Measurements from ENCODE around the gene ACO2. TPM values are rescaled to one million over a fixed set of nuclear protein-coding genes. Genes with fewer than 3 reads are reported as not detected.
"Not testable (repeated sequence)": the region's sequence is repeated elsewhere in the genome, so short reads cannot be mapped to it uniquely, and the experiment has no call there.

Gene ACO2
- total RNA-seq, 1 donor from 2014 or later, result 78.6 TPM

GRCh38 chr22:41555325-41555982 is 86.5 kb downstream of the ACO2 start:
- H3K27me3 ChIP-seq, result no peaks in the 10 kb centered on the region
- no peaks in the 10 kb centered on the region for H3K36me3 ChIP-seq
- no peak for DNase-seq (ENCODE audit: extremely low spot score in 2 of 2)
- TF ChIP-seq POLR2A (IDR thresholded peaks at IDR 0.05), result no peak
- TF ChIP-seq, protein P1, sequence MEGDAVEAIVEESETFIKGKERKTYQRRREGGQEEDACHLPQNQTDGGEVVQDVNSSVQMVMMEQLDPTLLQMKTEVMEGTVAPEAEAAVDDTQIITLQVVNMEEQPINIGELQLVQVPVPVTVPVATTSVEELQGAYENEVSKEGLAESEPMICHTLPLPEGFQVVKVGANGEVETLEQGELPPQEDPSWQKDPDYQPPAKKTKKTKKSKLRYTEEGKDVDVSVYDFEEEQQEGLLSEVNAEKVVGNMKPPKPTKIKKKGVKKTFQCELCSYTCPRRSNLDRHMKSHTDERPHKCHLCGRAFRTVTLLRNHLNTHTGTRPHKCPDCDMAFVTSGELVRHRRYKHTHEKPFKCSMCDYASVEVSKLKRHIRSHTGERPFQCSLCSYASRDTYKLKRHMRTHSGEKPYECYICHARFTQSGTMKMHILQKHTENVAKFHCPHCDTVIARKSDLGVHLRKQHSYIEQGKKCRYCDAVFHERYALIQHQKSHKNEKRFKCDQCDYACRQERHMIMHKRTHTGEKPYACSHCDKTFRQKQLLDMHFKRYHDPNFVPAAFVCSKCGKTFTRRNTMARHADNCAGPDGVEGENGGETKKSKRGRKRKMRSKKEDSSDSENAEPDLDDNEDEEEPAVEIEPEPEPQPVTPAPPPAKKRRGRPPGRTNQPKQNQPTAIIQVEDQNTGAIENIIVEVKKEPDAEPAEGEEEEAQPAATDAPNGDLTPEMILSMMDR (IDR thresholded peaks at IDR 0.05), result no peak
- no peak for TF ChIP-seq POLR2AphosphoS5 (IDR thresholded peaks at IDR 0.05; ENCODE audit: insufficient read depth in 1 of 2, low read depth in 1 of 2)
- H3K27ac ChIP-seq, result no peak overlapping the region
- peaks cover 24% of the 10 kb centered on the region for H3K4me1 ChIP-seq
- no peak overlapping the region for H3K4me3 ChIP-seq
- intact Hi-C loops (cut with DNase I), result no loop called here
- H3K9me3 ChIP-seq, result no peaks in the 10 kb centered on the region

GRCh38 chr22:41556561-41556960 is 87.6 kb downstream of the ACO2 start:
- TF ChIP-seq, protein P1 (IDR thresholded peaks at IDR 0.05), result no peak
- TF ChIP-seq POLR2A (IDR thresholded peaks at IDR 0.05), result no peak
- TF ChIP-seq POLR2AphosphoS5 (IDR thresholded peaks at IDR 0.05; ENCODE audit: insufficient read depth in 1 of 2, low read depth in 1 of 2), result no peak
- H3K27me3 ChIP-seq, result no peaks in the 10 kb centered on the region
- H3K36me3 ChIP-seq, result no peaks in the 10 kb centered on the region
- intact Hi-C loops (cut with DNase I), result no loop called here
- peak overlapping the region; percentile 68 for H3K27ac ChIP-seq
- H3K4me3 ChIP-seq, result no peak overlapping the region
- DNase-seq (ENCODE audit: extremely low spot score in 2 of 2), result no peak
- peaks cover 25% of the 10 kb centered on the region for H3K4me1 ChIP-seq
- H3K9me3 ChIP-seq, result no peaks in the 10 kb centered on the region

DNA sequence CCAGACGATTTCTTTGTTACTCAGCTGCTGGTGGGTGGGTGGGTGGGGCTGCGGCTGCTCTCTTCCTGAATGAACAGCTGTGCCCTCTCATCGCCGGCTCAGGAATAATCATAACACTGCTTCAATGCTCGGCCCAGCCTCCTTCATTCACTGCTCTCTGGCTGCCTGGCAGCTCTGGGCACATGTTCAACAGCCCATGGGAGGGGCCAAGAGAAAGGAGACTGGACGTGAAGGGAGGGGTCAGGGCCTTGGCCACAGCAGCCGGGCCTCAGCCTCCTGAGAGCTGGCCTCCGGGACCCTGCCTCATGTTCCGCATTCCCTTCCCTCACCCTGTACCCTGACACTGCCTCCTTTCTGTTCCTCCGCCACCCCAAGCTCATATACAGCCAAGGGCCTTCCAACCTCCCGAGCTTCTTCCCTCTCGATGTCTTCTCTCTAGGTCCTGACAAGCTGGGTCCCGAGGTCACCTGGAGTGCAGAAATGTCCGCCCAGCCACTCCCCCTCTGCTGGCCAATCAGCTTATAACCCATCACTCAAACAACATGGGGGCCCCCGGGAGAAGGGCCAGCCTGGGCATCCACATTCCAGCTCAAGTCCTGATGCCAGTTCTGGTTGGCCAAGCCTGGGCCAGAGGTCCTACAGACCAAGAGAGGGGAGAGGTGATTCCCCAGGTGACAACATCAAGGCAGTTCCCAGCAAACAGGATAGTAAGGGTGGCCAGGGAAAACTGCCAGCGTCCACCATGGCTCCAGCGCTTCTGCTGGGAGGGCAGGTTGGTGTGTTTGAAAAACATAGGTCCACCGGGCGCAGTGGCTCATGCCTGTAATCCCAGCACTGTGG is 88.7 kb downstream of the ACO2 start:
- DNase-seq (ENCODE audit: extremely low spot score in 2 of 2), result no peak
- intact Hi-C loops (cut with DNase I), result no loop called here
- peak overlapping the region; percentile 68 for H3K27ac ChIP-seq
- no peaks in the 10 kb centered on the region for H3K27me3 ChIP-seq
- TF ChIP-seq POLR2AphosphoS5 (IDR thresholded peaks at IDR 0.05; ENCODE audit: insufficient read depth in 1 of 2, low read depth in 1 of 2), result peak in 1 of 2 donors; percentile 52
- TF ChIP-seq, protein P1 (IDR thresholded peaks at IDR 0.05), result no peak
- H3K4me3 ChIP-seq, result no peak overlapping the region
- no peaks in the 10 kb centered on the region for H3K9me3 ChIP-seq
- peaks cover 25% of the 10 kb centered on the region for H3K4me1 ChIP-seq
- no peaks in the 10 kb centered on the region for H3K36me3 ChIP-seq

GRCh38 chr22:41558241-41558630 is 89.3 kb downstream of the ACO2 start:
- Histone ChIP-seq H3K27ac (peak overlapping the region; percentile 68), H3K4me1 (peaks cover 25% of the 10 kb centered on the region)
- DNase-seq (ENCODE audit: extremely low spot score in 2 of 2); H3K9me3 ChIP-seq; H3K36me3 ChIP-seq; H3K27me3 ChIP-seq; intact Hi-C loops (cut with DNase I); H3K4me3 ChIP-seq: not testable (repeated sequence)

DNA sequence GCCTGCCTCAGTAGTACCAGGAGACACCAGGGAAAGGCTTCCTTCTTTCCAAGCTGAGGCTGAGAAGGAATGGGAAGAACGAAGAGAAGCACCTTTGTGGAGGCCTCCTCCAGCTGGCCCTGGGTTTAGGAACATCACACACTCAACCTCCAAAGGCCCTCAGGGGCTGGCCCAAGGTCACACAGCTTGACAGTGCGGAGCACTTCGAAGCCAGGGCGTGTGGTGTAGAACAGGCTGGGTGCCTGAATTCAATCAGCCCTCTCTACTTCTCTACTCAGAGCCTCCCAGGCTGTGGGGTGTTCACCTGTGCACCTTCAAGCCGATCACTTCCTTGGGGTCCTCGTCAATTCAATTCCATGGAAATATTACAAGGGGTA is 91.2 kb downstream of the ACO2 start:
- Histone ChIP-seq H3K27me3 (no peaks in the 10 kb centered on the region), H3K9me3 (no peaks in the 10 kb centered on the region), H3K4me1 (peaks cover 35% of the 10 kb centered on the region), H3K27ac (peak overlapping the region; percentile 94), H3K36me3 (no peaks in the 10 kb centered on the region), H3K4me3 (peak overlapping the region; percentile 54 to 64)
- intact Hi-C loops (cut with DNase I), result no loop called here
- DNase-seq (ENCODE audit: extremely low spot score in 2 of 2), result no peak
- TF ChIP-seq POLR2AphosphoS5 (IDR thresholded peaks at IDR 0.05; ENCODE audit: insufficient read depth in 1 of 2, low read depth in 1 of 2) (no peak), POLR2A (IDR thresholded peaks at IDR 0.05) (no peak)
- TF ChIP-seq, protein P1 (IDR thresholded peaks at IDR 0.05), result no peak
